Ureter (tissue), 1 donor: Measurements from ENCODE around the gene HTT-AS. TPM values are rescaled to one million over a fixed set of nuclear protein-coding genes. Genes with fewer than 3 reads are reported as not detected.
"Not testable (repeated sequence)": the region's sequence is repeated elsewhere in the genome, so short reads cannot be mapped to it uniquely, and the experiment has no call there.

ENCODE experiments used
- DNase-seq: peaks from one replicate; pipeline ENCODE4 v3.0.0-alpha.2; 2020; ENCODE audit warnings: low spot score
- total RNA-seq: library from RNA; stranded (reverse); gene quantifications from one replicate; pipeline ENCODE4 v1.2.4, GENCODE V29; 2023
- donor health status: DM: yes; HTN: yes; CAD: no.

HTT-AS gene
- total RNA-seq, result not detected

- peak; percentile 98 for DNase-seq
Measured at GRCh38 chr4:3074078-3074845, at the start of gene HTT-AS, which contains the start of gene HTT. HTT-AS (minus strand) TSS chr4:3074538. HTT (plus strand) TSS chr4:3074681; CDS start chr4:3074826, 145 bp downstream.

GRCh38 chr4:3123181-3123671 is 48.9 kb upstream of the HTT-AS start:
- no peak for DNase-seq

GRCh38 chr4:3122081-3122563 is 47.8 kb upstream of the HTT-AS start:
- no peak for DNase-seq

- no peak for DNase-seq
Measured at GRCh38 chr4:3121596-3121995, 47.3 kb upstream of the HTT-AS start.

- DNase-seq, result no peak
Measured at GRCh38 chr4:3121110-3121509, 46.8 kb upstream of the HTT-AS start.

GRCh38 chr4:3119464-3119863 is 45.1 kb upstream of the HTT-AS start:
- DNase-seq, result no peak

- no peak for DNase-seq
Measured at GRCh38 chr4:3118312-3118711, 44.0 kb upstream of the HTT-AS start.

GRCh38 chr4:3116955-3117354 is 42.6 kb upstream of the HTT-AS start:
- DNase-seq, result no peak

GRCh38 chr4:3115637-3116270 is 41.4 kb upstream of the HTT-AS start:
- no peak for DNase-seq

GRCh38 chr4:3114377-3114776 is 40.0 kb upstream of the HTT-AS start:
- no peak for DNase-seq

GRCh38 chr4:3112609-3113469 is 38.5 kb upstream of the HTT-AS start:
- DNase-seq, result no peak

- DNase-seq, result no peak
Measured at GRCh38 chr4:3112201-3112600, 37.9 kb upstream of the HTT-AS start.

- DNase-seq, result no peak
Measured at GRCh38 chr4:3111461-3111860, 37.1 kb upstream of the HTT-AS start.

- DNase-seq, result no peak
Measured at GRCh38 chr4:3108211-3108610, 33.9 kb upstream of the HTT-AS start.

GRCh38 chr4:3107691-3108121 is 33.4 kb upstream of the HTT-AS start:
- DNase-seq, result no peak

GRCh38 chr4:3107271-3107670 is 32.9 kb upstream of the HTT-AS start:
- no peak for DNase-seq

- peak; percentile 92 for DNase-seq
Measured at GRCh38 chr4:3106339-3107186, 32.2 kb upstream of the HTT-AS start.

GRCh38 chr4:3098346-3098745 is 24.0 kb upstream of the HTT-AS start:
- no peak for DNase-seq

- DNase-seq, result no peak
Measured at GRCh38 chr4:3096202-3096601, 21.9 kb upstream of the HTT-AS start.

- DNase-seq, result not testable (repeated sequence)
Measured at GRCh38 chr4:3094701-3095100, 20.4 kb upstream of the HTT-AS start.

GRCh38 chr4:3091464-3091863 is 17.1 kb upstream of the HTT-AS start:
- no peak for DNase-seq
